ENCODE data around the gene CERCAM. TPM values are rescaled to one million over a fixed set of nuclear protein-coding genes. Genes with fewer than 3 reads are reported as not detected.

CERCAM gene
- total RNA-seq, 4 donors from 2014 or later = 3.3 to 16.5 (median 5.9) TPM

DNA sequence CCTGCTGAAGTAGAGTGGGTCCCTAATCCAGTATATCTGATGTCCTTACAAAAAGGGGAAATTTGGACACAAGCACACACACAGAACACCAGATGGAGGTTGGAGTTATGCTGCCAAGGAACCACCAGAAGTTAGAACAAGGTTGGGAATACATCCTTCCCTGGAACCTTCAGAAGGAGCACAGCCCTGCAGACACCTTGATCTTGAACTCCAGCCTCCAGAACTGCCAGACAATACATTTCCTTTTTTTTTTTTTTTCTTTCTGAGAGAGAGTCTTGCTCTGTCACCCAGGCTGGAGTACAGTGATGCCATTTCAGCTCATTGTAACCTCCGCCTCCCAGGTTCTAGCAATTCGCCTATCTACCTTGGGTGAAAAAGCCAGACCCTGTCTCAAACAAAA is 28.1 kb downstream of the CERCAM start:
- DNase-seq = no peak
- Histone ChIP-seq H3K4me3 (no peak overlapping the region), H3K36me3 (no peaks in the 10 kb centered on the region), H3K27me3 (no peaks in the 10 kb centered on the region), H3K27ac (no peak overlapping the region), H3K4me1 (no peaks in the 10 kb centered on the region), H3K9me3 (no peaks in the 10 kb centered on the region)
- TF ChIP-seq POLR2A (IDR thresholded peaks at IDR 0.05) = no peak
- TF ChIP-seq CTCF (IDR thresholded peaks at IDR 0.05) = no peak

DNA sequence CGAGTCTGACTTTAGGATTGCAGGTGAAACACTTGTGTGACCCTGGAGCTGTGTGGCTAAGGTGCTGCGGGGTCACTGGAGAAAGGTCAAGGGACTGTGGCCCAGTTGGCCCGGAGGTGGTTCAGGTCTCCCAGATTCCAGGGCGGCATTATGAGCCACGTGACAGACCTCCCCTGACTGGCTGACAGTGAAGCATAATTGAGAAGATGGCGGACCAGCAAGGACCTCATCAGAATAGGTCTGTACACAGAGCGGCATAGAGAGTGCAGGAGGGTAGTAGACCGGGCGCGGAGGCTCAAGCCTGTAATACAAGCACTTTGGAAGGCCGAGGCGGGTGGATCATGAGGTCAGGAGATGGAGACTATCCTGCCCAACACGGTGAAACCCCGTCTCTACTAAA is 34.3 kb downstream of the CERCAM start:
- Histone ChIP-seq H3K4me3 (no peak overlapping the region), H3K27ac (no peak overlapping the region), H3K9me3 (no peaks in the 10 kb centered on the region), H3K4me1 (peaks cover 0 to 7% (median 3%) of the 10 kb centered on the region in 4 donors), H3K27me3 (no peaks in the 10 kb centered on the region), H3K36me3 (peaks cover 0 to 7% (median 0%) of the 10 kb centered on the region in 3 donors)
- no peak for TF ChIP-seq POLR2A (IDR thresholded peaks at IDR 0.05)
- DNase-seq = no peak

GRCh38 chr9:128455849-128456612 is 35.4 kb downstream of the CERCAM start, which contains the start of gene ODF2:
ODF2 (plus strand) TSS chr9:128456006; CDS start chr9:128456092, 86 bp downstream.
- Histone ChIP-seq H3K4me3 (peak within 1 kb of the TSS; percentile 64 to 99 (median 86)), H3K27me3 (no peaks in the 10 kb centered on the region), H3K4me1 (peaks cover 0 to 7% (median 3%) of the 10 kb centered on the region in 4 donors), H3K9me3 (no peaks in the 10 kb centered on the region), H3K36me3 (peaks cover 0 to 18% (median 0%) of the 10 kb centered on the region in 3 donors), H3K27ac (peak within 1 kb of the TSS; percentile 78 to 96 (median 84))
- peak; percentile 98 to 99 (median 99) for DNase-seq
- TF ChIP-seq CTCF (IDR thresholded peaks at IDR 0.05) = no peak
- TF ChIP-seq POLR2A (IDR thresholded peaks at IDR 0.05) = peak in 1 of 2 donors; percentile 27

- TF ChIP-seq CTCF (IDR thresholded peaks at IDR 0.05) (no peak), POLR2A (IDR thresholded peaks at IDR 0.05) (no peak)
- Histone ChIP-seq H3K27ac (peak overlapping the region; percentile 78 to 96 (median 84)), H3K36me3 (peaks cover 0 to 22% (median 0%) of the 10 kb centered on the region in 3 donors), H3K9me3 (no peaks in the 10 kb centered on the region), H3K4me3 (peak overlapping the region; percentile 64 to 99 (median 86)), H3K4me1 (peaks cover 0 to 7% (median 3%) of the 10 kb centered on the region in 4 donors), H3K27me3 (no peaks in the 10 kb centered on the region)
- peak; percentile 74 to 82 (median 74) for DNase-seq
These were observed 36.0 kb downstream of the CERCAM start for GRCh38 chr9:128456613-128457061.

DNA sequence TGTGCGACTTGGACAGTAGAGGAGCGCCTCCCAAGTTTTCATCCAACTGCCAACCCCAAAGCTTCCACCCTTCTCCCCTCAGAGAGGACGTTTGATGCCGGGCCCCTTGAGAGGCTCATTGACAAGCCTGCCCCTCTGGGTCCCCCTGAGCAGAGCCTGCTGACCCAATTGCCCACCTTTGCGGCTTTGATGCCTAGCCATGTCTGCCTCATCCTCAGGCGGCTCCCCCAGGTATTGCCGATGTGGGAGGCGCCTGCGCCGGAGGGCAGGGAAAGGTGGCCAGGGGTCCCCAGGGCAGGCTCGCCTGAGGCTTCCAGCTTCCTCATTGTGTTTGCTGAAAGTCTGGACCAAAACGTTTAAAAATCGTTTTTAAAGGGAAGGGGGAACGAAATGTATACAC is 36.5 kb downstream of the CERCAM start:
- H3K36me3 ChIP-seq = peaks cover 0 to 22% (median 0%) of the 10 kb centered on the region in 3 donors
- no peaks in the 10 kb centered on the region for H3K27me3 ChIP-seq
- no peaks in the 10 kb centered on the region for H3K9me3 ChIP-seq
- peak overlapping the region; percentile 64 to 99 (median 86) for H3K4me3 ChIP-seq
- no peak for TF ChIP-seq POLR2A (IDR thresholded peaks at IDR 0.05)
- no peak for TF ChIP-seq CTCF (IDR thresholded peaks at IDR 0.05)
- peaks cover 0 to 7% (median 3%) of the 10 kb centered on the region in 4 donors for H3K4me1 ChIP-seq
- peak overlapping the region in 1 of 4 donors; percentile 96 for H3K27ac ChIP-seq
- DNase-seq = no peak

GRCh38 chr9:128459011-128459410 is 38.4 kb downstream of the CERCAM start:
- Histone ChIP-seq H3K36me3 (peaks cover 0 to 37% (median 0%) of the 10 kb centered on the region in 3 donors), H3K4me1 (peaks cover 0 to 7% (median 3%) of the 10 kb centered on the region in 4 donors), H3K27ac (no peak overlapping the region), H3K27me3 (no peaks in the 10 kb centered on the region), H3K9me3 (no peaks in the 10 kb centered on the region), H3K4me3 (no peak overlapping the region)
- TF ChIP-seq POLR2A (IDR thresholded peaks at IDR 0.05) (no peak), CTCF (IDR thresholded peaks at IDR 0.05) (no peak)
- no peak for DNase-seq
